ENCODE measurements around the gene JAK1. TPM values are rescaled to one million over a fixed set of nuclear protein-coding genes. Genes with fewer than 3 reads are reported as not detected.
A peak's percentile ranks its signal among the peaks of the same experiment; 100 is the strongest.

JAK1 gene
- total and polyA plus RNA-seq, 9 of the 15 experiments (the other 6 are each of a cell fraction or from before 2014, with no cell fraction given), result 9.7 to 44.1 (median 42.5) TPM

- BruUV-seq (replicated peaks), result no TSS peak
- no peak overlapping the region for H3K4me2 ChIP-seq (ENCODE audit: insufficient read depth, low read length)
- ATAC-seq (no peak), DNase-seq (ENCODE audit: extremely low read depth in 1 of 4, low spot score in 3 of 4) (peak in 1 of 4 experiments; percentile 0), FAIRE-seq (no peak)
- H3K27ac ChIP-seq (ENCODE audit: extremely low read depth, low read depth, low read length), result no peak overlapping the region
- H2AFZ ChIP-seq (ENCODE audit: low read depth, low read length), result no peak overlapping the region
- no peaks in the 10 kb centered on the region for H3K9me3 ChIP-seq (replicated peaks; ENCODE audit: control insufficient read depth, insufficient read depth, low read depth, low read length)
- ChIA-PET POLR2A (interaction anchor here (0.5 to 1.0 kb wide), 2 partner anchors 15 to 138 kb away, joined by 3 read pairs; no protein-coding TSS in a partner anchor), CTCF (ENCODE audit: low intra/inter-chr PET ratio) (no interaction called here)
- H4K20me1 ChIP-seq (replicated peaks; ENCODE audit: control insufficient read depth, insufficient read depth, low read length), result no peaks in the 10 kb centered on the region
- no peaks in the 10 kb centered on the region for H3K9me1 ChIP-seq (ENCODE audit: control insufficient read depth, insufficient read depth, low read length)
- TF ChIP-seq MXI1 (IDR thresholded peaks at IDR 0.05; ENCODE audit: low read depth, low read length), result no peak
- no peak for TF ChIP-seq TEAD2 (tag; IDR thresholded peaks at IDR 0.05)
- peak; percentile 64; the same call in 1 of the 2 replicates for TF ChIP-seq ZNF316 (IDR thresholded peaks at IDR 0.05)
- no peak for TF ChIP-seq MLLT1 (IDR thresholded peaks at IDR 0.05)
- TF ChIP-seq C11orf30 (IDR thresholded peaks at IDR 0.05; ENCODE audit: low read depth), result peak; percentile 54; the same call in 1 of the 2 replicates
- no peak overlapping the region for H3K9ac ChIP-seq (ENCODE audit: insufficient read depth in 1 of 2, low read depth in 2 of 2, low read length in 2 of 2)
- H3K79me2 ChIP-seq (ENCODE audit: control insufficient read depth, insufficient read depth, low read length), result no peaks in the 10 kb centered on the region
- in situ Hi-C loops (cut with MboI), result no loop called here
- no peak overlapping the region for H3K4me3 ChIP-seq
- H3K36me3 ChIP-seq (ENCODE audit: control insufficient read depth, insufficient read depth, low read length), result no peaks in the 10 kb centered on the region
- no peaks in the 10 kb centered on the region; a peak in 1 of 5 replicates for H3K4me1 ChIP-seq (replicated peaks in 1 of 2; ENCODE audit: control insufficient read depth in 2 of 2, insufficient read depth in 2 of 2, low read length in 2 of 2)
- intact Hi-C loops (cut with micrococcal nuclease), result no loop called here
- H3K27me3 ChIP-seq (ENCODE audit: control insufficient read depth in 2 of 2, insufficient read depth in 2 of 2, low read length in 2 of 2), result no peaks in the 10 kb centered on the region
Observed at GRCh38 chr1:64979358-64979757, 13.0 kb upstream of the JAK1 start.

GRCh38 chr1:64976361-64976760, 10.0 kb upstream of the JAK1 start:
- no peaks in the 10 kb centered on the region for H3K9me1 ChIP-seq (ENCODE audit: control insufficient read depth, insufficient read depth, low read length)
- POLR2A ChIA-PET, result interaction anchor here (1.2 to 1.3 kb wide), 2 partner anchors 10 to 14 kb away, joined by 3 to 6 read pairs; partner anchors contain the start of gene JAK1
- intact Hi-C loops (cut with micrococcal nuclease), result no loop called here
- H3K79me2 ChIP-seq (ENCODE audit: control insufficient read depth, insufficient read depth, low read length), result no peaks in the 10 kb centered on the region
- no peak overlapping the region for H3K4me3 ChIP-seq
- H3K9me3 ChIP-seq (replicated peaks; ENCODE audit: control insufficient read depth, insufficient read depth, low read depth, low read length), result no peaks in the 10 kb centered on the region
- H3K4me1 ChIP-seq (replicated peaks in 1 of 2; ENCODE audit: control insufficient read depth in 2 of 2, insufficient read depth in 2 of 2, low read length in 2 of 2), result no peaks in the 10 kb centered on the region; a peak in 1 of 5 replicates
- TF ChIP-seq ZNF232 (CRISPR knock-in tag; IDR thresholded peaks at IDR 0.05) (no peak), SMAD3 (CRISPR knock-in tag; conservative IDR thresholded peaks at IDR 0.05) (no peak), ZNF696 (CRISPR knock-in tag; conservative IDR thresholded peaks at IDR 0.05) (no peak)
- H4K20me1 ChIP-seq (replicated peaks; ENCODE audit: control insufficient read depth, insufficient read depth, low read length), result no peaks in the 10 kb centered on the region
- CTCF ChIA-PET (ENCODE audit: low intra/inter-chr PET ratio), result no interaction called here
- ATAC-seq, result no peak
- no TSS peak for BruUV-seq (replicated peaks)
- no peak overlapping the region for H3K27ac ChIP-seq (ENCODE audit: extremely low read depth, low read depth, low read length)
- no peak overlapping the region for H2AFZ ChIP-seq (ENCODE audit: low read depth, low read length)
- 25% methylated on average over 3 of the region's 3 CpGs for WGBS (ENCODE audit: insufficient coverage, low coverage, missing lambda C conversion rate)
- H3K36me3 ChIP-seq (ENCODE audit: control insufficient read depth, insufficient read depth, low read length), result no peaks in the 10 kb centered on the region
- H3K4me2 ChIP-seq (ENCODE audit: insufficient read depth, low read length), result no peak overlapping the region
- in situ Hi-C loops (cut with MboI), result no loop called here
- no peaks in the 10 kb centered on the region for H3K27me3 ChIP-seq (ENCODE audit: control insufficient read depth in 2 of 2, insufficient read depth in 2 of 2, low read length in 2 of 2)
- FAIRE-seq, result no peak
- no peak overlapping the region for H3K9ac ChIP-seq (ENCODE audit: insufficient read depth in 1 of 2, low read depth in 2 of 2, low read length in 2 of 2)
- no peak for DNase-seq (ENCODE audit: extremely low read depth in 1 of 4, low spot score in 3 of 4)

Measured in K562 (cell line).